ENCODE results near the gene NCAM1.

Gene NCAM1

GRCh38 chr11:113193946-113194345 lies 232.7 kb downstream of the NCAM1 start:
- no peak for TF ChIP-seq POLR2AphosphoS5 (IDR thresholded peaks at IDR 0.05; ENCODE audit: borderline replicate concordance, low read depth, low read length)
- no peak for TF ChIP-seq EZH2 (IDR thresholded peaks at IDR 0.05)
- DNase-seq (ENCODE audit: low read depth, low spot score) = no peak
- H3K27ac ChIP-seq = peak overlapping the region; percentile 83
- no peaks in the 10 kb centered on the region for H3K9me3 ChIP-seq (ENCODE audit: low read depth, low read length)
- no peaks in the 10 kb centered on the region for H3K36me3 ChIP-seq (ENCODE audit: insufficient read depth, low read length)
- peak overlapping the region; percentile 46 for H3K4me3 ChIP-seq
- H3K9ac ChIP-seq (ENCODE audit: insufficient read length) = no peak overlapping the region

GRCh38 chr11:113195728-113196127 lies 234.5 kb downstream of the NCAM1 start:
- DNase-seq (ENCODE audit: low read depth, low spot score) = no peak
- H3K27ac ChIP-seq = no peak overlapping the region
- no peak overlapping the region for H3K4me3 ChIP-seq
- no peaks in the 10 kb centered on the region for H3K9me3 ChIP-seq (ENCODE audit: low read depth, low read length)
- no peak overlapping the region for H3K9ac ChIP-seq (ENCODE audit: insufficient read length)
- no peak for TF ChIP-seq FOXP2 (optimal IDR thresholded peaks at IDR 0.05; ENCODE audit: control extremely low read depth, extremely low read length, insufficient read depth)
- TF ChIP-seq POLR2AphosphoS5 (IDR thresholded peaks at IDR 0.05; ENCODE audit: borderline replicate concordance, low read depth, low read length) = no peak
- TF ChIP-seq EZH2 (IDR thresholded peaks at IDR 0.05) = no peak
- no peaks in the 10 kb centered on the region for H3K36me3 ChIP-seq (ENCODE audit: insufficient read depth, low read length)

DNA sequence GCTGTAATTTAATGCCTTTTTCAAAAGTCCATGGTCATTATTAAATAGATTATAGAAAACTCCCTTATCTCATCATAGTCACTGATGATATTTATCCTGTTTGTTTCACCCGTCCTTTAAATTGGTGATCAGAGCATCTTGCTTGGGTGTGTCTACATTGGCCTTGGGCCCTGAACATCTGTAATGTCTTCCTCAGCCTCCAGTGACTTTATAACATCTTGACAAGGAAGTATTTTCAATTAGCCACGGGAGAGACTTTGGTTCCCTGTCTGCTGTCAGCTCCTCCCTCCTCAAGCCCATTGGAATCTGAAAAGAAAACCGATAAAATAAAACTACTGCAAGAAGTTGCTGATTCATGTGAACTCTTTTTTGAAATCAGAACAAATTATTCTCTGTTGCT lies 236.2 kb downstream of the NCAM1 start:
- no peak overlapping the region for H3K27ac ChIP-seq
- no peaks in the 10 kb centered on the region for H3K36me3 ChIP-seq (ENCODE audit: insufficient read depth, low read length)
- H3K9ac ChIP-seq (ENCODE audit: insufficient read length) = no peak overlapping the region
- H3K4me3 ChIP-seq = no peak overlapping the region
- H3K9me3 ChIP-seq (ENCODE audit: low read depth, low read length) = no peaks in the 10 kb centered on the region
- DNase-seq (ENCODE audit: low read depth, low spot score) = no peak
- no peak for TF ChIP-seq EZH2 (IDR thresholded peaks at IDR 0.05)
- no peak for TF ChIP-seq POLR2AphosphoS5 (IDR thresholded peaks at IDR 0.05; ENCODE audit: borderline replicate concordance, low read depth, low read length)
- no peak for TF ChIP-seq FOXP2 (optimal IDR thresholded peaks at IDR 0.05; ENCODE audit: control extremely low read depth, extremely low read length, insufficient read depth)

DNA sequence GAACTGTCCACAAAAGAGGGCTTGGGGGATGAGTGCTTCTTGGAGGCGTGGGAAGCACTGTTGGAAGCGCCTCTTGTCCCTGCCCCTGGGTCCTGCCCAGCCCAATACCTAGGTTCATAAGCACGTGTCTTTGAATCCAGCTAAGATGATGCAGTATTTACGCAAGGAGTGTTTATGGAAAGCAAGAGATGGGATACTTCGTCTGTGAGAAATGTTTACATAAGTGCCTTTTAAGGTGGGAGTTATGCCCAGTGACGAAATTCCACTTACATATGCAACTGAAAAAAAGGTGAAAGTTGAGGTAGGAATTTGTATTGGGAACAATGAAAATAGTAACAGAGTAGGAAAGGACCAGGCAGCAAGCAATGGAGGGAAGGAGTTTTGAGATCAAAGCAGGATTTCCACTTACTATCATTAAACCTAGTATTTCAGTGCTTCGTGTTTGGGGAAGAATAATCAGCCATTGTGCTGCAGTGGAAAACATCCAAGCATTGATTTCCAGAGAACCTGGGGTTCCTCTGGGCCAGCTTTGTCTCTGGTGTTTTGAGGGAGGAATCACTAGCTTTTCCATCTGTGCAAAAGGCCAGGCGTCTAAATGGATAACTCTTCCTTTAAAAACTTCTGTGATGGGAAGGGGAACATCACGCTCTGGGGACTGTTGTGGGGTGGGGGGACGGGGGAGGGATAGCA lies 237.9 kb downstream of the NCAM1 start:
- Histone ChIP-seq H3K36me3 (ENCODE audit: insufficient read depth, low read length) (no peaks in the 10 kb centered on the region), H3K27ac (no peak overlapping the region), H3K9ac (ENCODE audit: insufficient read length) (no peak overlapping the region), H3K9me3 (ENCODE audit: low read depth, low read length) (no peaks in the 10 kb centered on the region), H3K4me3 (no peak overlapping the region)
- DNase-seq (ENCODE audit: low read depth, low spot score) = no peak
- no peak for TF ChIP-seq EZH2 (IDR thresholded peaks at IDR 0.05)
- TF ChIP-seq FOXP2 (optimal IDR thresholded peaks at IDR 0.05; ENCODE audit: control extremely low read depth, extremely low read length, insufficient read depth) = no peak
- no peak for TF ChIP-seq POLR2AphosphoS5 (IDR thresholded peaks at IDR 0.05; ENCODE audit: borderline replicate concordance, low read depth, low read length)

- H3K4me3 ChIP-seq = no peak overlapping the region
- no peak overlapping the region for H3K9ac ChIP-seq (ENCODE audit: insufficient read length)
- no peaks in the 10 kb centered on the region for H3K9me3 ChIP-seq (ENCODE audit: low read depth, low read length)
- H3K27ac ChIP-seq = no peak overlapping the region
- TF ChIP-seq FOXP2 (optimal IDR thresholded peaks at IDR 0.05; ENCODE audit: control extremely low read depth, extremely low read length, insufficient read depth) = no peak
- no peak for TF ChIP-seq POLR2AphosphoS5 (IDR thresholded peaks at IDR 0.05; ENCODE audit: borderline replicate concordance, low read depth, low read length)
- no peak for TF ChIP-seq EZH2 (IDR thresholded peaks at IDR 0.05)
- H3K36me3 ChIP-seq (ENCODE audit: insufficient read depth, low read length) = no peaks in the 10 kb centered on the region
- DNase-seq (ENCODE audit: low read depth, low spot score) = no peak
Observed at GRCh38 chr11:113199866-113200265, 238.6 kb downstream of the NCAM1 start.

DNA sequence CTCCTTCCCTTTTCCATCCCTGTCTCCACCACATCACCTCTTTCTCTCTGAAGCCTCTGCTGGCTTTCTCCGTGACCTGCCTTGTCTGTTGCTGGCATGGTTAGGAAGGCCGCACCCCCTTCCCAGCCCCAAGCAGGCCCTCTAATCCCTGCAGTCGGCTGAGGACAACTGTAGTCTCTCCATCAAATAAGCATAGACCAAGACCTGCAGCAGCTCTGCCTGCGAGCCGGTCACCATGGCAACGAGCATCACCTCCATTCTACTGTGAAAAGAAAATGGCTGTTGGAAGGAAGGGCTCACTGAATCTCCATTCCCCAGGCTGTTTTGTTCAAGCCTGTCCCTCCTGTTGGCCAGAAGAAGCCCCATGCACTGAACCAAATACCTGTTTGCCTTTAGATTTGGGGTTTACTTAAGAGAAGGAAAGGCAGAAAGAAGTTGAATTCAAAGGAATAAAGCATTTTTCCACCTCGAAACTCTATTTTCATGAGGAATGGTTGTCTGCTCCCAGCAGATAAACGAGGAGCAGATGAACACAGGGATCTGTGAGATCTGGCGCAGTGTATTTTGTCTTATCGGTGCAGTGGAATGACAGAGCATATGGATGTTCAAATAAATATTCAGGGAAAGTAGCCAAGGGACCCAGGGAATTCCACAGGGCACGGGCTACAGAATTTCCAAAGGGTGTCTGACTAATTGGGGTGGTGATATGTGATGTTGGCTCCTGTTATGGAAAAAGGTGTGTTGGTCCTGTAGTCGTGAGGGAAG lies 240.0 kb downstream of the NCAM1 start:
- H3K4me3 ChIP-seq = no peak overlapping the region

GRCh38 chr11:113202431-113202830 lies 241.2 kb downstream of the NCAM1 start:
- Histone ChIP-seq H3K4me3 (no peak overlapping the region), H3K9ac (ENCODE audit: insufficient read length) (no peak overlapping the region), H3K9me3 (ENCODE audit: low read depth, low read length) (no peaks in the 10 kb centered on the region), H3K36me3 (ENCODE audit: insufficient read depth, low read length) (no peaks in the 10 kb centered on the region), H3K27ac (no peak overlapping the region)
- no peak for DNase-seq (ENCODE audit: low read depth, low spot score)
- TF ChIP-seq POLR2AphosphoS5 (IDR thresholded peaks at IDR 0.05; ENCODE audit: borderline replicate concordance, low read depth, low read length) = no peak
- no peak for TF ChIP-seq FOXP2 (optimal IDR thresholded peaks at IDR 0.05; ENCODE audit: control extremely low read depth, extremely low read length, insufficient read depth)
- TF ChIP-seq EZH2 (IDR thresholded peaks at IDR 0.05) = no peak

More for the DNA sequence above, 240.0 kb downstream of the NCAM1 start:
- no peaks in the 10 kb centered on the region for H3K9me3 ChIP-seq (ENCODE audit: low read depth, low read length)
- TF ChIP-seq POLR2AphosphoS5 (IDR thresholded peaks at IDR 0.05; ENCODE audit: borderline replicate concordance, low read depth, low read length) (no peak), FOXP2 (optimal IDR thresholded peaks at IDR 0.05; ENCODE audit: control extremely low read depth, extremely low read length, insufficient read depth) (no peak), EZH2 (IDR thresholded peaks at IDR 0.05) (no peak)
- no peak for DNase-seq (ENCODE audit: low read depth, low spot score)
- H3K36me3 ChIP-seq (ENCODE audit: insufficient read depth, low read length) = no peaks in the 10 kb centered on the region
- H3K9ac ChIP-seq (ENCODE audit: insufficient read length) = no peak overlapping the region
- H3K27ac ChIP-seq = no peak overlapping the region

GRCh38 chr11:113203141-113203753 lies 242.0 kb downstream of the NCAM1 start:
- no peak for TF ChIP-seq FOXP2 (optimal IDR thresholded peaks at IDR 0.05; ENCODE audit: control extremely low read depth, extremely low read length, insufficient read depth)
- no peak for TF ChIP-seq POLR2AphosphoS5 (IDR thresholded peaks at IDR 0.05; ENCODE audit: borderline replicate concordance, low read depth, low read length)
- TF ChIP-seq EZH2 (IDR thresholded peaks at IDR 0.05) = no peak
- DNase-seq (ENCODE audit: low read depth, low spot score) = no peak
- Histone ChIP-seq H3K9me3 (ENCODE audit: low read depth, low read length) (no peaks in the 10 kb centered on the region), H3K4me3 (no peak overlapping the region), H3K9ac (ENCODE audit: insufficient read length) (no peak overlapping the region), H3K36me3 (ENCODE audit: insufficient read depth, low read length) (no peaks in the 10 kb centered on the region), H3K27ac (no peak overlapping the region)

Data from SK-N-MC (cell line).